A204.1 (cell line): ENCODE results near the gene DOCK9.

Experiments
- FAIRE-seq: peaks from 2 replicates; lab custom pipeline; 2012; peaks lifted over from hg19 to GRCh38; lab: Jason Lieb, UNC

Gene DOCK9

GRCh38 chr13:98945863-98946605 is 31.8 kb downstream of the DOCK9 start:
- no peak for FAIRE-seq

DNA sequence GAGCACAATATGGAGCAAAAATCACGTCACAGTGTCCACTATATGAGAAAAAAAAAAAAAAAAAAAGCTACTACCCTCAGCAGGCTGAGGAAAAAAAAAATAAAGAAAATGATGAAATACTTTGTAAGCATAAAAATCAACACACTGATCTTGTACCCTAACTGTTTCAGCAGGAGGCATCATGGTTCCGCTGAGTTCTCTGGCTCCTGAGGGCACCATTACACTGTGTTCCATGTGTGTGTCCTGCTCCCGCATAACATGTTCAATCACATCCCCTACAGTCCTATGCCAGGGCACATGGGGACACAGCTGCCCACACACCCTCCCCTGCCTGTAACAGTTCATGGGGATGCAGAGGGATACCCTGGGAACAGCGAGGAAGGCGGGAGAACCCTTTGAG is 33.5 kb downstream of the DOCK9 start:
- no peak for FAIRE-seq

GRCh38 chr13:98942997-98943396 is 34.9 kb downstream of the DOCK9 start:
- no peak for FAIRE-seq

DNA sequence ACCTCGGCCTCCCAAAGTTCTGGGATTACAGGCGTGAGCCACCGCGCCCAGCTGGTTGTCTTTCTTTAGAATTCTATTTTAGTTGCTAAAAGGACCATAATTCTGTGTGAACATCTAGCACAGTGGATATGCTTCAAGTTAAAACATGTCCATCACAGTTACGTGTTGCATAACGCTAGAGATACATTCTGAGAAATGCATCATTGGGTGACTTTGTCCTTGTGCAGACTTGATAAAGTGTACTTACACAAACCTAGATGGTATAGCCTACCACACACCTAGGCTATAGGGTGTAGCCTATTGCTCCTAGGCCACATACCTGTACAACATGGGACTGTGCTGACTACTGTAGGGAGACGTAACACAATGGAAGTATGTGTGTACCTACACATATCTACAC is 35.4 kb downstream of the DOCK9 start:
- no peak for FAIRE-seq

- no peak for FAIRE-seq
Observed at GRCh38 chr13:98941536-98941935, 36.3 kb downstream of the DOCK9 start.

DNA sequence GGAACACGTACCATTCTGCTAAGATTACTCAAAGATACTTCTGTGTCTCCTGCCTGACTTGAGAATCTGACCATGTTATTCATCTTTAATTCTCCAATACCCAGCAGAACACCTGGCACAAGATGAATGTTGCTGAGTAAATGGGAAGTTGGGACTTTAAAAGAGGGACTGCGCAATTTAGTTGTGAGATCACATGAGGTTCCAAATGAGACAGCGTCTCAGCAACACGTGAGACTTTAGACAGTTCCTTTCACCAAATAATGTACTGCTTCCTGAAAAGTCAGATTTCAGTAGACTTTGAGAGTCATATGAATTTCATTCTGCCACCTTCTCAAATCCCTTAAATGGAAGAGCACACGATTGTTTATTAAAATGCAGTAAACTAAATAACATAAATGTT is 36.7 kb downstream of the DOCK9 start:
- FAIRE-seq: no peak

DNA sequence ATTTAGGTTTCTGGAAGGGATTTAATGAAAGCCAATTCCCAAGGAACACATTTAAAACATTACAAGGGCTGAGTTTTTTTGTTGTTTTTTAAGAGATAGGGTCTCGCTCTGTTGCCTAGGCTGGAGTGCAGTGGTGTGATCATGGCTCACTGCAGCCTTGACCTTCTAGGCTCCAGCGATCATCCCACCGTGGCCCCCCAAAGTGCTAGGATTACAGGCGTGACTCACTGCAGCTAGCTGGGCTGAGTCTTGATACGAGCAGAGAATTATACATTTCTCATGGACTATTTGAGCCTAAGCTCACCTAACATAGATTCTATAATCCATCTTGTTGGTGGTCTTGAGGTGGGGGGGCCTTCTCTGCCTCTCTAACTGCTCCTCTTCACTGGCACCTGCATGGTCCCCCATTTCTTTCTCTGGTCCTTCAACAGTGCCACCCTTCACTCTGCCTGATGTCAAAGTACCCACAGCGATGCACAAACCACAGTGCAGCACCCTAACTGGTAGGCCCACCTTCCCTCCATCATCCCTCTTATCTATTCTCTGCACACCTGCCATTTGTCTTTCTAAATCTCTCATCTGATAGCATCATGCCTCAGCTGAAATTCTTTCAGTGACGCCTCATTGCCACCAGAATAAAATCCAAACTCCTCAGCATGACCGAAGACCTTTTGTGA is 37.4 kb downstream of the DOCK9 start:
- no peak for FAIRE-seq

DNA sequence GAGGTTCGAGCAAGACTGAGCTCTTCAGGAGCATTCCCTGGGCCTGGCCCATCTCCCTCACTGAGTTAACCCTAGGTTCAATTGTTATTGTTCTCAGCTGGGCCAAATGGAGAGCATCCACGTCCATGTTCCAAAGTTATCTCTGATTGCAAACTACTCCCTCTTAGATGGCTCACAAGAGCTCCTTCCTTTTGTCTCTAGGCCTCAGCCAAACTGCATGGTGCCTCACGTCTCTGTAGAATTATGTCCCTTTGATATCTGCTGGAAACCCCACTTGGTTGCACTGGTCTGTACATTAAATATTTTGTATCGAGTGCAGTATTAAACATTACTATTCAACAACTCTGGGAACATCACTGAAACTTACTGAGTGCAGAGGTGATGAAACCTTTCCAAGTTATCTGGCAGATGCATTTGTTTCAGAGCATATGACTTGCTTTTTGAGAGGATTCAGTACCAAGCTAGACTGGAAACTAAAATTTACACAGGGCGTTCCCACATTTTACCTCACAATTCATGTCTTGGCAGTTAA is 38.1 kb downstream of the DOCK9 start:
- no peak for FAIRE-seq

- FAIRE-seq: no peak
Observed at GRCh38 chr13:98938801-98939200, 39.1 kb downstream of the DOCK9 start.

DNA sequence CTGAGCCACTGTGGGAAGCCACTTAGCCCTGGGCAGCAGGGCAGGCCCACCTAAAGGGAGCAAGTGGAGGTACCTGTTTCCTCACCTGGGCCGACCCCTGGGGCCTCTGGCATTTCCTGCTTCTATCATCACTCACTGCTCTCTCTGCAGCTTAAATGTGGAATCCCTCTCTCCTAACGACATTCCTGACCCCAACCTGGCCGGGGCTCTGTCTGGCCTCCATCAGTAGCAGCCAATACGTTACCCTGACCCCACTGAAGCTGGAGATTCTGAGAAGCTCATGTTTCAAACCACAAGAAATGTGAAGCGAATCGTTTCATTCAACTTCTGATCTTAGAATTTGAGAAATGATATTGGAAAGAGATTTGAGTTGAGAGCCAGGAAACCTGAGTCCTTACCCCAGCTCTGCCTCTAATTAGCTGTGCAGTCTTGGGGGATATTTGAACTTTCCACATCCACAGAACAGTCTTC is 39.9 kb downstream of the DOCK9 start:
- FAIRE-seq: no peak

GRCh38 chr13:98934243-98934642 is 43.6 kb downstream of the DOCK9 start:
- no peak for FAIRE-seq

DNA sequence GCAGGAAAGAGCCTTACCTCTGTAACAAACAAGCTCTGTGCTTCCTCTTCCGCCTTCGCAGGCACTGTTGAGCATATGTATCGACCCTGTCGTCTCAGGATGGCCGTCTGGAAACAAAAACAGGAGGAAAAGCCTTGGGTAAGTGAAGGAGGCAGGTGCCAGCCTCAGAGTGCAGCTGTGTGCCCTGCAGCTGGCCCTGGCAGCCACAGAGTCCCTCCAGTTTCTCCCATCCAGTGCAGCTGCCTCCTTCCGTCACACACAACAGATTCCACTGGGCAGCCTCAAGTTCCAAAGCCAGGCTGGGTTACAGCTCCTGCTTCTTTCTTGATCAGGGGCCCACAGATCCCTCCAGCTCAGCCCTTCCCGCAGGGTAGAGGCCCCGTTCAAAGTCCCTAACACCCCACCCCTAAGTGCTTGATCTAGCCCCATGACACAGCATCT is 47.7 kb downstream of the DOCK9 start:
- no peak for FAIRE-seq

DNA sequence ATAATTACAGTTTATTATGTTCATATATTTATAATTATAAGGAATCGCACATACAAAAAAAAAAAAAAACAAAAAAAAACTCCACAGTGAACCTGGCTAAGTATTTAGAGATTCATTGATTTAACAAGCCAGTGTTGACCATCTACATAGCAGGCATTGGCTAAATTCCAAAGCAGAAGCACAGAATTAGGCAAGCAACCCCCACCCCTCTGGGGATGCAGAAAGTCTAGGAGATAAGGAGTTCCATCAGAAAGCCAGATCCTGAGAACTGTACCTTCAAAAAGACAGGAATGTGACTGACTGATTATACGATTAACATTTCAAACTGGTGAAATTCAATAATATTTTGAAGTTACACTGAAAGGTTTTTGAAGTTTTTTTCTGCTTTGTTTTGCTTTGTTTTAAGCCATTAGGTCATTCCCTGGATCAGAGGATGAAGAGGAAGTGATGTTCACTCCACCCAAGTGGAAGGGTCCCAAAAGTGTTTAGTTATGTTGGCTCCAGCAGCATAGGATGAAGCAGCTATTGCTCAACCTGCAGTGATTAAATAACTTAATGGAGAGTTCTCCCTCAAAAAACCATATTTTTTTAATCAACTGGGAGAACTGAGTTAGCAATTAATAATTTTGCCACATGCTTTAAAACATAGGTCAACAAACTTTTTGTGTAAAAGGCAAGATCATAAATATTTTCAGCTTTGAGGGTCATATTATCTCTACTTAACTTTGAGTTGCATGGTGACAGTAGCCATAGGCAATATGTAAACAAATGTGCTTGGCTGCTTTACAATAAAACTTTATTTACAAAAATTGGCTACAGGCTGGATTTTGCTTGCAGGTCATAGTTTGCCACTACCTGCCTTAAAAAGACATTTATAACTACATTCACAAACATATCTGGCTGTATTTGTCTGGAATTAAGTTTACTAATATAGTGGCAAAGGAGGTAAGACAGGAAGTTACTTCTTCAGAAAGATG is 49.6 kb downstream of the DOCK9 start:
- no peak for FAIRE-seq

GRCh38 chr13:98925949-98926348 is 51.9 kb downstream of the DOCK9 start:
- FAIRE-seq: no peak

DNA sequence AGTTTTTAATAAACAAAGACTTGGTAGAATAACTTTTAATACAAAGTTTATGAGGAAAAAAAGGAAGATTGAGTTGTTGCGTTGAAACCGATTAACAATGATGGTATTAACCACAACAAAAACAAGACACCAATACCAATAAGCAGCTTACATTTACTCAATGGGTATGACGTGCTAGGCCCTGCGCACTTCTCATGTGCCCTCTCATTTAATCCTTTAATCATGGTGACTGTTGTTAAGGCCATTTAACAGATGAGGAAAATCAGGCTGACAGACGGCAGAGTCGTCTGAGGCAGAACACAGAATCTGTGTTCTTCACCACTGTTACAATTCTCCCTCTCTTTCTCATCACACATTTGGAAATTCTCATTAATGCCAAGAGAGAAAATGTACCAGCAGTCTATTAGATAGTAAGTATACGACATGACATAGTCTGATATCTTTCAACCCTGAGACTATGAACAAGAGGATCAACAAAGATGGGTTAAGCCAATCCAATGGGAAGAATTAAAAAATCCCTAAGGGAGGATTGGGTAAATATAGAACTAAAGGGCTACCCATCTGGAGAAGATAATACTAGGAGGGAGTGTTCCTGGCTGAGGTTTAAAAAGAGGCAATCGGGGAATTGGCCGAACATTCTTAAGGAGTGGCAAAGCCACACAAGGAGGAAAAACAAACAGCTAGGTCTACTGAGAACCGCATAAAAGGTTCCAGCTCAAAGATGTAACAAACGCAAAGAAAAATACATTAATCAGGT is 54.0 kb downstream of the DOCK9 start:
- no peak for FAIRE-seq

- FAIRE-seq: no peak
Observed at GRCh38 chr13:98922306-98922705, 55.6 kb downstream of the DOCK9 start.

GRCh38 chr13:98921786-98922185 is 56.1 kb downstream of the DOCK9 start:
- FAIRE-seq: no peak

DNA sequence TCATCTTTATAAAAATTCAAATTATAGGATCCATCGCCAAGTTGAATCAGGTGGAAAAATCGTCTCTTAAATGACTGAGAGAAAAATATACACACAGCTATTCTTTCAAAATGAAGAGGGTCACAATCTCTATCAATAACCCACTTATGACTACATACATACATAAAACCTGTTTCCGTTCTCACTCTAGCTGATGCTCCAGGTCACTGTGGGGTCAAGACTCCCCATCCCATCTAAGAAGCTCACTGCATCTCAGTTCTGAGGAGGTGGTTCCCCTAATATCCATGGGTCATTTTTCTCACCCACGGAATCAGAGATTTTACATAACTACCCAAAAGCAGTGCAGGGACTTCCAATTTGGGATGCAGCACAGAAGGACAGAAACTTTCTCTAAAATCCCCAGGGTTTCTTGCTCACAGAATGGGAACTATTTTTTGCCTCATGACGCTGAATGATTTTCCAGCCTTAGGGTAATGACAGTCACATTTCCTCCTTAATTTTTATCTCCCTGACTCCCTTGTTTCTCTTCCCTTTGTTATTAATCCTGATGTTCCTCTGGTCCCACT is 56.8 kb downstream of the DOCK9 start:
- no peak for FAIRE-seq

- FAIRE-seq: no peak
Observed at GRCh38 chr13:98919566-98919965, 58.3 kb downstream of the DOCK9 start.

DNA sequence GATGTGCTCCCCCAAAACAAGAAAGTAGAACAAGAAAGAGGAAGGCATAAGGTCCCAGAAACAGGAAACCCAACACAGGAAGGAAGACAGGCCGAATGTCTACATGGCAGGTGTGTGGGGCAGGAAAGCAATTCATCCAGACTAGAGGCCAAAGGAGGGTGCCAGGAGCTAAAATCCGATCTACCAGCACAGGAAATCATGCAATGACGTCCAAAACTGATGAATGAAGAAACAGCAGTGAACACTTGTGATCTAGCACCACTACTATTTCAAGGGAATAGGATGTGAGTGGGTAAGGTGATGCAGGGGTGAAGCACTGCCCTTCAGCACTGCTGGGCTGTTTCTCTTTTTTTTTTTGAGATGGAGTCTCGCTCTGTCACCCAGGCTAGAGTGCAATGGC is 59.1 kb downstream of the DOCK9 start:
- FAIRE-seq: no peak

DNA sequence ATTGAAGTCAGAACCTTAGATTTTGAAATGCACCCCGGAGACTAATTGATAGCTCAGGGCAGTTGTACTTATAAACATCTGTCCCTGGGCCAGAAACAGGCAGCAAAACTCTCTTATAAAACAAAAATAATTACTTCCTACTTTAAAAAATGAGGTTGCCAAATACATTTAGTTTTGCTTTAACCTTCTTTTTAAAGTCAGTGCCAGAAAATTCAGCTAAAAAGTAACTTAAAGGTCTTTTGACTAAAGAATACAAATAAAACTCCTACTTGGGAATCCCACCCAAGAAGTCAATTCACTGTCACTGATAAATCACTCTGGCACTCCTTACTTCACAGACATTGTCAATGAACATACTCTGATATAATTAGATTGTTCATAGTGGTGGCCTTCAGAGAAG is 60.7 kb downstream of the DOCK9 start:
- FAIRE-seq: no peak
